Ishikawa (cell line): ENCODE data around the gene LRP1.

Experiments used
- CEBPB ChIP-seq: IDR thresholded peaks from 2 replicates; pipeline ENCODE4 v1.6.1; 2012
- CREB1 ChIP-seq: IDR thresholded peaks from 2 replicates; pipeline ENCODE4 v1.6.1; 2012; ENCODE audit warnings: low read depth
- EGR1 ChIP-seq: IDR thresholded peaks from 2 replicates; pipeline ENCODE4 v1.6.1; 2012
- EP300 ChIP-seq: IDR thresholded peaks from 2 replicates; pipeline ENCODE4 v1.6.1; 2012; ENCODE audit warnings: borderline replicate concordance
- FOXM1 ChIP-seq: IDR thresholded peaks from 2 replicates; pipeline ENCODE4 v1.6.1; 2012; ENCODE audit warnings: low read depth, borderline replicate concordance
- NFIC ChIP-seq: IDR thresholded peaks from 2 replicates; pipeline ENCODE4 v1.6.1; 2012
- RAD21 ChIP-seq: IDR thresholded peaks from 2 replicates; pipeline ENCODE4 v1.6.1; 2012; ENCODE audit warnings: low read depth
- TAF1 ChIP-seq: IDR thresholded peaks from 2 replicates; pipeline ENCODE4 v1.6.1; 2012; ENCODE audit warnings: low read depth, mild to moderate bottlenecking
- TCF12 ChIP-seq: IDR thresholded peaks from 2 replicates; pipeline ENCODE4 v1.6.1; 2012; ENCODE audit warnings: low read depth
- TEAD4 ChIP-seq: IDR thresholded peaks from 2 replicates; pipeline ENCODE4 v1.6.1; 2012
- YY1 ChIP-seq: IDR thresholded peaks from 2 replicates; pipeline ENCODE4 v1.6.1; 2012; ENCODE audit warnings: low read depth
- ZBTB7A ChIP-seq: IDR thresholded peaks from 2 replicates; pipeline ENCODE4 v1.6.1; 2012; ENCODE audit warnings: low read depth
- TF ChIP-seq, protein P1 (sequence below): IDR thresholded peaks from 2 replicates; pipeline ENCODE4 v1.6.1; 2012
- TF ChIP-seq, protein P2 (sequence below): IDR thresholded peaks from 2 replicates; pipeline ENCODE4 v1.6.1; 2012
- TF ChIP-seq, protein P3 (sequence below): IDR thresholded peaks from 2 replicates; pipeline ENCODE4 v1.6.1; 2012; ENCODE audit warnings: low read depth, mild to moderate bottlenecking

The LRP1 gene

DNA sequence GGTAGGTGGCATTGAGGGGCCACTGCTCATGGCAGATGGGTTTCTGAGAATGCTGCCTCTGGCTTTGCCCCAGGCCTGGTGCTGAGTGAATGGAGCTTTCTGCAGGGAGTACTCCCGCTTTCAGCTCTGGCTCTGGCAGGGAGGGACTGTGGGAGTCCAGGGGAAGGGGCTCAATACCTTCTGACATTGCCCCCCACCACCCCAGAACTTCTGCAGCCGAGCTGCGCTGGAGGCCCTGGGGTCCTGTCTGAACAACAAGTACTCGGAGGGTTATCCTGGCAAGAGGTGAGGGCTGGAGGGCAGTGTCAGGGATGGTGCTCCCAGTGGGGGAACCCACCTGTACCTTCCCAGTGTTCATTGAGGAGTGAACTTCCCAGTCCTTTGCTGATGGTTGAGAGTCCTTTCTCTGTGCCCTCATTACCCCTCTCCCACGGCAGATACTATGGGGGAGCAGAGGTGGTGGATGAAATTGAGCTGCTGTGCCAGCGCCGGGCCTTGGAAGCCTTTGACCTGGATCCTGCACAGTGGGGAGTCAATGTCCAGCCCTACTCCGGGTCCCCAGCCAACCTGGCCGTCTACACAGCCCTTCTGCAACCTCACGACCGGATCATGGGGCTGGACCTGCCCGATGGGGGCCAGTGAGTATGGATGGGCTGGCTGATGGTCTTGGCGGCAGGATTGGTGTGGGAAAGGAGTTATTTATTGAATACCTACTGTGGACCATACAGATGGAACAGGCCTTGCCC, 103.2 kb downstream of the LRP1 start:
- TF ChIP-seq TCF12 (no peak), CEBPB (no peak), YY1 (no peak), TEAD4 (no peak), EGR1 (no peak), RAD21 (no peak), CREB1 (no peak), ZBTB7A (no peak), EP300 (no peak)
- TF ChIP-seq, protein P1, sequence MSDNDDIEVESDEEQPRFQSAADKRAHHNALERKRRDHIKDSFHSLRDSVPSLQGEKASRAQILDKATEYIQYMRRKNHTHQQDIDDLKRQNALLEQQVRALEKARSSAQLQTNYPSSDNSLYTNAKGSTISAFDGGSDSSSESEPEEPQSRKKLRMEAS: no peak
- TF ChIP-seq, protein P2, sequence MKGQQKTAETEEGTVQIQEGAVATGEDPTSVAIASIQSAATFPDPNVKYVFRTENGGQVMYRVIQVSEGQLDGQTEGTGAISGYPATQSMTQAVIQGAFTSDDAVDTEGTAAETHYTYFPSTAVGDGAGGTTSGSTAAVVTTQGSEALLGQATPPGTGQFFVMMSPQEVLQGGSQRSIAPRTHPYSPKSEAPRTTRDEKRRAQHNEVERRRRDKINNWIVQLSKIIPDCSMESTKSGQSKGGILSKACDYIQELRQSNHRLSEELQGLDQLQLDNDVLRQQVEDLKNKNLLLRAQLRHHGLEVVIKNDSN: no peak
- TF ChIP-seq, protein P3, sequence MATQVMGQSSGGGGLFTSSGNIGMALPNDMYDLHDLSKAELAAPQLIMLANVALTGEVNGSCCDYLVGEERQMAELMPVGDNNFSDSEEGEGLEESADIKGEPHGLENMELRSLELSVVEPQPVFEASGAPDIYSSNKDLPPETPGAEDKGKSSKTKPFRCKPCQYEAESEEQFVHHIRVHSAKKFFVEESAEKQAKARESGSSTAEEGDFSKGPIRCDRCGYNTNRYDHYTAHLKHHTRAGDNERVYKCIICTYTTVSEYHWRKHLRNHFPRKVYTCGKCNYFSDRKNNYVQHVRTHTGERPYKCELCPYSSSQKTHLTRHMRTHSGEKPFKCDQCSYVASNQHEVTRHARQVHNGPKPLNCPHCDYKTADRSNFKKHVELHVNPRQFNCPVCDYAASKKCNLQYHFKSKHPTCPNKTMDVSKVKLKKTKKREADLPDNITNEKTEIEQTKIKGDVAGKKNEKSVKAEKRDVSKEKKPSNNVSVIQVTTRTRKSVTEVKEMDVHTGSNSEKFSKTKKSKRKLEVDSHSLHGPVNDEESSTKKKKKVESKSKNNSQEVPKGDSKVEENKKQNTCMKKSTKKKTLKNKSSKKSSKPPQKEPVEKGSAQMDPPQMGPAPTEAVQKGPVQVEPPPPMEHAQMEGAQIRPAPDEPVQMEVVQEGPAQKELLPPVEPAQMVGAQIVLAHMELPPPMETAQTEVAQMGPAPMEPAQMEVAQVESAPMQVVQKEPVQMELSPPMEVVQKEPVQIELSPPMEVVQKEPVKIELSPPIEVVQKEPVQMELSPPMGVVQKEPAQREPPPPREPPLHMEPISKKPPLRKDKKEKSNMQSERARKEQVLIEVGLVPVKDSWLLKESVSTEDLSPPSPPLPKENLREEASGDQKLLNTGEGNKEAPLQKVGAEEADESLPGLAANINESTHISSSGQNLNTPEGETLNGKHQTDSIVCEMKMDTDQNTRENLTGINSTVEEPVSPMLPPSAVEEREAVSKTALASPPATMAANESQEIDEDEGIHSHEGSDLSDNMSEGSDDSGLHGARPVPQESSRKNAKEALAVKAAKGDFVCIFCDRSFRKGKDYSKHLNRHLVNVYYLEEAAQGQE: no peak

GRCh38 chr12:57232156-57232756, 104.0 kb downstream of the LRP1 start:
- TF ChIP-seq TCF12: no peak
- TF ChIP-seq EP300: 0 out of 2 replicates have a peak, but pooled peaks have one; percentile 10
- TF ChIP-seq FOXM1: no peak
- TF ChIP-seq, protein P1: 0 out of 2 replicates have a peak, but pooled peaks have one; percentile 31
- no peak; the same call in 1 of the 2 replicates for TF ChIP-seq EGR1
- no peak for TF ChIP-seq NFIC
- no peak for TF ChIP-seq CEBPB
- no peak for TF ChIP-seq CREB1

- TF ChIP-seq YY1: no peak
- no peak for TF ChIP-seq EGR1
- no peak for TF ChIP-seq TCF12
- TF ChIP-seq CREB1: no peak
Observed at GRCh38 chr12:57233357-57234232, 105.3 kb downstream of the LRP1 start.

DNA sequence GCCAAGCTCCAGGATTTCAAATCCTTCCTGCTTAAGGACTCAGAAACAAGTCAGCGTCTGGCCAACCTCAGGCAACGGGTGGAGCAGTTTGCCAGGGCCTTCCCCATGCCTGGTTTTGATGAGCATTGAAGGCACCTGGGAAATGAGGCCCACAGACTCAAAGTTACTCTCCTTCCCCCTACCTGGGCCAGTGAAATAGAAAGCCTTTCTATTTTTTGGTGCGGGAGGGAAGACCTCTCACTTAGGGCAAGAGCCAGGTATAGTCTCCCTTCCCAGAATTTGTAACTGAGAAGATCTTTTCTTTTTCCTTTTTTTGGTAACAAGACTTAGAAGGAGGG, 105.9 kb downstream of the LRP1 start:
- TF ChIP-seq YY1: no peak
- TF ChIP-seq CEBPB: no peak
- no peak for TF ChIP-seq ZBTB7A
- TF ChIP-seq, protein P1: no peak
- TF ChIP-seq TEAD4: no peak
- no peak for TF ChIP-seq TAF1

- TF ChIP-seq CREB1 (no peak), TAF1 (0 out of 2 replicates have a peak, but pooled peaks have one; percentile 17)
Observed at GRCh38 chr12:57234571-57235016, 106.3 kb downstream of the LRP1 start.

- TF ChIP-seq CREB1 (peak; percentile 73), EP300 (peak; percentile 78; the same call in 1 of the 2 replicates), TCF12 (peak; percentile 87), TAF1 (peak; percentile 51; the same call in 1 of the 2 replicates), TEAD4 (no peak; the same call in 1 of the 2 replicates), EGR1 (peak; percentile 78; the same call in 1 of the 2 replicates), ZBTB7A (no peak), NFIC (peak; percentile 98)
- TF ChIP-seq, protein P3: no peak
- TF ChIP-seq, protein P1: peak; percentile 86
- TF ChIP-seq, protein P2: peak; percentile 67; the same call in 1 of the 2 replicates
Observed at GRCh38 chr12:57235017-57235727, 106.9 kb downstream of the LRP1 start.
